Type B pancreatic cell (in vitro differentiated cells): ENCODE results near the gene ZNF503. TPM values are rescaled to one million over a fixed set of nuclear protein-coding genes. Genes with fewer than 3 reads are reported as not detected.

Source experiments
- DNase-seq: peaks from one replicate; pipeline ENCODE4 v3.0.0; 2021; ENCODE audit warnings: mixed read lengths; ENCODE audit not compliant: unreplicated experiment; ENCODE audit errors: extremely low spot score
- H3K27ac Mint-ChIP-seq: 2 replicates; pipeline ENCODE4 v1.8.0; 2021; ENCODE audit warnings: mild to moderate bottlenecking, mixed read lengths
- H3K27me3 Mint-ChIP-seq: 2 replicates; pipeline ENCODE4 v1.8.0; 2021; ENCODE audit warnings: mixed read lengths
- H3K36me3 Mint-ChIP-seq: 2 replicates; pipeline ENCODE4 v1.8.0; 2021; ENCODE audit warnings: mixed read lengths
- H3K4me1 Mint-ChIP-seq: one replicate; pipeline ENCODE4 v1.8.0; 2021; ENCODE audit warnings: mixed read lengths; ENCODE audit not compliant: unreplicated experiment
- H3K4me3 Mint-ChIP-seq: 2 replicates; pipeline ENCODE4 v1.8.0; 2021; ENCODE audit warnings: mild to moderate bottlenecking, mixed read lengths
- H3K9me3 Mint-ChIP-seq: 2 replicates; pipeline ENCODE4 v1.8.0; 2021; ENCODE audit warnings: mixed read lengths
- CTCF ChIP-seq: fragments of 200-600 bp; sonication (generic); conservative IDR thresholded peaks from 2 replicates; pipeline ENCODE4 v1.5.0; 2021; ENCODE audit warnings: antibody characterized with exemption, mild to moderate bottlenecking
- total RNA-seq: library from RNA; stranded (reverse); gene quantifications from 2 replicates; pipeline ENCODE4 v1.2.1, GENCODE V29; 2021; ENCODE audit warnings: low replicate concordance

ZNF503 gene
- total RNA-seq, 1 donor from 2014 or later = 88.4 TPM

GRCh38 chr10:75446508-75446907 is 44.9 kb upstream of the ZNF503 start:
- H3K4me1 Mint-ChIP-seq = peaks cover 32% of the 10 kb centered on the region
- peaks cover 17% of the 10 kb centered on the region for H3K9me3 Mint-ChIP-seq
- no peak for TF ChIP-seq CTCF
- DNase-seq = no peak
- peaks cover 11% of the 10 kb centered on the region for H3K36me3 Mint-ChIP-seq
- no peak overlapping the region for H3K4me3 Mint-ChIP-seq
- peaks cover 37% of the 10 kb centered on the region for H3K27me3 Mint-ChIP-seq
- no peak overlapping the region for H3K27ac Mint-ChIP-seq

- H3K27me3 Mint-ChIP-seq = peaks cover 34% of the 10 kb centered on the region
- H3K27ac Mint-ChIP-seq = no peak overlapping the region
- H3K36me3 Mint-ChIP-seq = peaks cover 11% of the 10 kb centered on the region
- no peak overlapping the region for H3K4me3 Mint-ChIP-seq
- H3K9me3 Mint-ChIP-seq = peaks cover 17% of the 10 kb centered on the region
- TF ChIP-seq CTCF = no peak
- peaks cover 17% of the 10 kb centered on the region for H3K4me1 Mint-ChIP-seq
- DNase-seq = no peak
Observed at GRCh38 chr10:75444781-75445386, 43.3 kb upstream of the ZNF503 start.

GRCh38 chr10:75443362-75443761 is 41.8 kb upstream of the ZNF503 start:
- peaks cover 40% of the 10 kb centered on the region for H3K27me3 Mint-ChIP-seq
- H3K27ac Mint-ChIP-seq = no peak overlapping the region
- peaks cover 17% of the 10 kb centered on the region for H3K9me3 Mint-ChIP-seq
- no peak overlapping the region for H3K4me3 Mint-ChIP-seq
- no peak for DNase-seq
- peaks cover 15% of the 10 kb centered on the region for H3K4me1 Mint-ChIP-seq
- no peak for TF ChIP-seq CTCF
- H3K36me3 Mint-ChIP-seq = peaks cover 11% of the 10 kb centered on the region

- TF ChIP-seq CTCF = no peak
- Mint-ChIP-seq H3K4me1 (peaks cover 8% of the 10 kb centered on the region), H3K36me3 (peaks cover 10% of the 10 kb centered on the region), H3K4me3 (no peak overlapping the region), H3K9me3 (peaks cover 15% of the 10 kb centered on the region), H3K27ac (no peak overlapping the region), H3K27me3 (peaks cover 47% of the 10 kb centered on the region)
- DNase-seq = no peak
Observed at GRCh38 chr10:75441682-75442081, 40.1 kb upstream of the ZNF503 start.

- peaks cover 44% of the 10 kb centered on the region for H3K27me3 Mint-ChIP-seq
- H3K9me3 Mint-ChIP-seq = peaks cover 10% of the 10 kb centered on the region
- no peak for TF ChIP-seq CTCF
- no peak overlapping the region for H3K27ac Mint-ChIP-seq
- DNase-seq = no peak
- H3K36me3 Mint-ChIP-seq = peaks cover 8% of the 10 kb centered on the region
- H3K4me3 Mint-ChIP-seq = no peak overlapping the region
- peaks cover 8% of the 10 kb centered on the region for H3K4me1 Mint-ChIP-seq
Observed at GRCh38 chr10:75441196-75441595, 39.6 kb upstream of the ZNF503 start.
